OCI-LY7 (cell line): ENCODE results near the gene CDA. TPM values are rescaled to one million over a fixed set of nuclear protein-coding genes. Genes with fewer than 3 reads are reported as not detected.
A peak's percentile ranks its signal among the peaks of the same experiment; 100 is the strongest.

Experiments used
- BruUV-seq: library from RNA; stranded (reverse); fragments of 400-500 nt; replicated peaks from 2 replicates; lab custom pipeline; 2021; lab: Mats Ljungman, UMichigan
- CTCF ChIA-PET: fragments of 300-600 bp; sonication (Branson Sonifier 250); formaldehyde crosslinking; loops from one replicate; lab custom pipeline; 2022; ENCODE audit warnings: antibody characterized with exemption; ENCODE audit not compliant: unreplicated experiment; lab: Charles Lee
- POLR2A ChIA-PET: fragments of 300-600 bp; sonication (Branson Sonifier 250); formaldehyde crosslinking; loops from one replicate; lab custom pipeline; 2022; ENCODE audit warnings: antibody characterized with exemption; lab: Charles Lee
- DNase-seq: peaks from one replicate; pipeline ENCODE4 v3.0.0-alpha.2; 2015; ENCODE audit warnings: low spot score
- H2AFZ ChIP-seq: fragments of 200-600 bp; sonication (generic), shearing (Covaris generic); 2 replicates; pipeline ENCODE4 v1.6.1; 2014; ENCODE audit warnings: mild to moderate bottlenecking, antibody characterized with exemption, low read length, moderate library complexity
- H3K27ac ChIP-seq: fragments of 200-600 bp; sonication (generic); 2 replicates; pipeline ENCODE4 v1.5.1; 2014; ENCODE audit warnings: mixed run types, low read depth, mild to moderate bottlenecking, moderate library complexity, low read length, inconsistent platforms; ENCODE audit not compliant: poor library complexity, severe bottlenecking
- H3K36me3 ChIP-seq: fragments of 200-600 bp; sonication (generic); 2 replicates; pipeline ENCODE4 v1.6.1; 2014; ENCODE audit warnings: mild to moderate bottlenecking, antibody characterized with exemption, low read length, moderate library complexity, mixed read lengths; ENCODE audit not compliant: insufficient read depth
- H3K4me1 ChIP-seq: fragments of 200-600 bp; sonication (generic); 2 replicates; pipeline ENCODE4 v1.5.1; 2014; ENCODE audit warnings: mild to moderate bottlenecking, low read length; ENCODE audit not compliant: insufficient read depth, poor library complexity, severe bottlenecking
- H3K4me2 ChIP-seq: fragments of 200-600 bp; sonication (generic); 2 replicates; pipeline ENCODE4 v1.6.1; 2014; ENCODE audit warnings: mild to moderate bottlenecking, low read length
- H3K4me3 ChIP-seq: fragments of 200-600 bp; sonication (generic); 2 replicates; pipeline ENCODE4 v1.5.1; 2014; ENCODE audit warnings: mild to moderate bottlenecking, low read depth, low read length; ENCODE audit not compliant: poor library complexity, severe bottlenecking
- H3K79me2 ChIP-seq: fragments of 200-600 bp; sonication (generic); 2 replicates; pipeline ENCODE4 v1.6.1; 2016; ENCODE audit warnings: low read depth, mild to moderate bottlenecking, low read length, moderate library complexity, mixed read lengths; ENCODE audit not compliant: insufficient read depth
- H3K9me2 ChIP-seq: fragments of 200-600 bp; sonication (generic); 2 replicates; pipeline ENCODE4 v1.6.1; 2016; ENCODE audit warnings: mild to moderate bottlenecking, low read length, mixed read lengths; ENCODE audit not compliant: insufficient read depth
- H3K9me3 ChIP-seq: fragments of 200-600 bp; sonication (generic); 2 replicates; pipeline ENCODE4 v1.6.1; 2014; ENCODE audit warnings: mild to moderate bottlenecking, mixed run types, low read length, mixed read lengths
- H4K20me1 ChIP-seq: fragments of 200-600 bp; sonication (generic); 2 replicates; pipeline ENCODE4 v1.6.1; 2014; ENCODE audit warnings: mild to moderate bottlenecking, antibody characterized with exemption, low read length, moderate library complexity, mixed read lengths; ENCODE audit not compliant: insufficient read depth
- CTCF ChIP-seq: fragments of 200-600 bp; sonication (generic); conservative IDR thresholded peaks from 2 replicates; pipeline ENCODE4 v1.5.1; 2014; ENCODE audit warnings: mild to moderate bottlenecking, antibody characterized with exemption, low read length, moderate library complexity, mixed read lengths
- EZH2phosphoT487 ChIP-seq: fragments of 200-600 bp; sonication (generic); IDR thresholded peaks from 2 replicates; pipeline ENCODE4 v1.6.1; 2018; ENCODE audit warnings: low read depth, borderline replicate concordance, mild to moderate bottlenecking, mixed run types, antibody characterized with exemption, low read length, moderate library complexity, mixed read lengths
- intact Hi-C: fragments of 100-400 bp; cut with micrococcal nuclease; formaldehyde crosslinking; loops from one replicate; pipeline ENCODE4 v1.10.0; 2022; ENCODE audit not compliant: unreplicated experiment
- total RNA-seq, 2 experiments: library from RNA; depleted of rRNA in 1 of 2; stranded (reverse); fragments of >200 nt in 1 of 2; shearing (Covaris generic) in 1 of 2; gene quantifications; 2 replicates each; pipeline ENCODE4 v1.2.3, GENCODE V29; 2014 to 2022

CDA gene
- total RNA-seq, 2 experiments from 2014 or later: not detected

- CTCF ChIA-PET: interaction anchor here (0.5 to 1.0 kb wide), 6 partner anchors 14 to 59 kb away, joined by 3 to 11 read pairs (median 4); no protein-coding TSS in a partner anchor
- POLR2A ChIA-PET: interaction anchor here (0.5 to 2.4 kb wide), 6 partner anchors 12 to 114 kb away, joined by 3 to 10 read pairs (median 4); partner anchors contain the start of gene DDOST
- Histone ChIP-seq H4K20me1 (no peaks in the 10 kb centered on the region), H3K4me3 (peak overlapping the region; percentile 91), H3K9me2 (no peaks in the 10 kb centered on the region), H3K4me1 (peaks cover 14% of the 10 kb centered on the region), H3K79me2 (no peaks in the 10 kb centered on the region), H2AFZ (peak overlapping the region; percentile 97), H3K4me2 (peak overlapping the region; percentile 89), H3K27ac (no peak overlapping the region), H3K9me3 (no peaks in the 10 kb centered on the region), H3K36me3 (no peaks in the 10 kb centered on the region)
- TF ChIP-seq EZH2phosphoT487: no peak
- TF ChIP-seq CTCF: no peak
- BruUV-seq: no TSS peak
- intact Hi-C loops: loop anchor here (2.0 to 10.0 kb wide), 3 partner anchors 27 to 419 kb away; partner anchors contain the start of gene DDOST
- peak; percentile 13 for DNase-seq
Observed at GRCh38 chr1:20634065-20634593, 45.2 kb downstream of the CDA start.

DNA sequence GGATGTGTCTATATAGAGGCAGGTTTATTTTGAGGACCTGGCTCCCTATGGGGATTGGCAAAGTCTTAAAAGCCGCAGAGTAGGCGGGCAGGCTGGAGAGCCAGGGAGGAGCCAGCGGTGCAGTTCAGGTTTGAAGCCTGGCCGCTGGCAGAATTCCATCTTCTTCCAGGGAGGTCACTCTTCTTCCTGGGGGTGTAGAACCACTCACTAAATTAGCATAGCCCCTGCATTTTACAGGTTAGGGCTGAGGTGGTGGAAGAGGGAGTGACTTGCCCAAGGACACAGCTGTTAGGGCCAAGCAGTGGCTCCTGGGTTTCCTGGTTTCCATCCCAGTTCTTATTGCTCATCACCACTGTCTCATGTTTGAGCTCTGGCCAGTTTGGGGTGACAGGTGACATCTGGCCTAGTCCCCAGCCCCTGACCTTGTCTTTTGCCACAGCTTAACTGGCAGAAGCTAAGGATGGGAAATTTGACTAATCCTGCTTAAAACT is 45.7 kb downstream of the CDA start:
- H3K4me1 ChIP-seq: peaks cover 14% of the 10 kb centered on the region
- H3K9me3 ChIP-seq: no peaks in the 10 kb centered on the region
- BruUV-seq: no TSS peak
- peak overlapping the region; percentile 97 for H2AFZ ChIP-seq
- no peak for TF ChIP-seq EZH2phosphoT487
- TF ChIP-seq CTCF: no peak
- ChIA-PET POLR2A (interaction anchor here (0.6 to 2.4 kb wide), 3 partner anchors 26 to 129 kb away, joined by 3 to 10 read pairs (median 5); partner anchors contain the start of gene DDOST), CTCF (interaction anchor here (1.0 kb wide), 1 partner anchor 21 kb away, joined by 3 read pairs; no protein-coding TSS in a partner anchor)
- H4K20me1 ChIP-seq: no peaks in the 10 kb centered on the region
- no peaks in the 10 kb centered on the region for H3K36me3 ChIP-seq
- intact Hi-C loops: loop anchor here (2.0 to 10.0 kb wide), 3 partner anchors 26 to 420 kb away; partner anchors contain the start of gene DDOST
- H3K4me2 ChIP-seq: peak overlapping the region; percentile 89
- no peak for DNase-seq
- peak overlapping the region; percentile 91 for H3K4me3 ChIP-seq
- no peaks in the 10 kb centered on the region for H3K9me2 ChIP-seq
- no peaks in the 10 kb centered on the region for H3K79me2 ChIP-seq
- no peak overlapping the region for H3K27ac ChIP-seq
